GM12878 (cell line): ENCODE measurements around the gene CNOT8.

Source experiments
- ATF3 ChIP-seq: IDR thresholded peaks from 2 replicates; pipeline ENCODE4 v1.6.1; 2011; ENCODE audit warnings: low read depth, mild to moderate bottlenecking, low read length, moderate library complexity, borderline replicate concordance; ENCODE audit errors: extremely low read depth
- MAX ChIP-seq: IDR thresholded peaks from 2 replicates; pipeline ENCODE4 v1.6.1; 2012; ENCODE audit warnings: low read depth, low read length, improper control_type of control experiment
- NBN ChIP-seq: fragments of 450-650 bp; IDR thresholded peaks from 2 replicates; pipeline ENCODE4 v1.6.1; 2016
- REST ChIP-seq: IDR thresholded peaks from 2 replicates; pipeline ENCODE4 v1.6.1; 2012; ENCODE audit warnings: mild to moderate bottlenecking, low read depth, low read length

- TF ChIP-seq REST (no peak), MAX (no peak), ATF3 (no peak), NBN (no peak)
These were observed 45.3 kb upstream of the CNOT8 start for GRCh38 chr5:154813158-154813557.
